HG03139 (cell line): ENCODE results near the gene FOXC1.

Experiments used
- ATAC-seq: cut with Tn5 transposase; IDR thresholded peaks from one replicate; pipeline ENCODE4 v1.9.1; 2021; ENCODE audit not compliant: unreplicated experiment

The FOXC1 gene

GRCh38 chr6:1609648-1610496 is at the start of gene FOXC1:
FOXC1 (plus strand) TSS chr6:1609915; CDS start chr6:1610446, 531 bp downstream.
- no peak for ATAC-seq

GRCh38 chr6:1560281-1561058 is 49.2 kb upstream of the FOXC1 start:
- no peak for ATAC-seq

GRCh38 chr6:1561355-1561754 is 48.4 kb upstream of the FOXC1 start:
- no peak for ATAC-seq

- no peak for ATAC-seq
These were observed 47.4 kb upstream of the FOXC1 start for GRCh38 chr6:1562171-1562955.

GRCh38 chr6:1569377-1569776 is 40.3 kb upstream of the FOXC1 start:
- no peak for ATAC-seq

- no peak for ATAC-seq
These were observed 38.9 kb upstream of the FOXC1 start for GRCh38 chr6:1570848-1571247.

- no peak for ATAC-seq
These were observed 36.8 kb upstream of the FOXC1 start for GRCh38 chr6:1572892-1573291.

GRCh38 chr6:1574083-1574761 is 35.5 kb upstream of the FOXC1 start:
- ATAC-seq, result no peak

- ATAC-seq, result no peak
These were observed 34.9 kb upstream of the FOXC1 start for GRCh38 chr6:1574890-1575209.

- no peak for ATAC-seq
These were observed 34.3 kb upstream of the FOXC1 start for GRCh38 chr6:1575210-1576041.

- no peak for ATAC-seq
These were observed 33.5 kb upstream of the FOXC1 start for GRCh38 chr6:1576166-1576565.

- ATAC-seq, result no peak
These were observed 33.0 kb upstream of the FOXC1 start for GRCh38 chr6:1576711-1577110.

- no peak for ATAC-seq
These were observed 32.5 kb upstream of the FOXC1 start for GRCh38 chr6:1577146-1577680.

- ATAC-seq, result no peak
These were observed 31.6 kb upstream of the FOXC1 start for GRCh38 chr6:1577896-1578745.

GRCh38 chr6:1579096-1579495 is 30.6 kb upstream of the FOXC1 start:
- no peak for ATAC-seq

GRCh38 chr6:1580109-1580508 is 29.6 kb upstream of the FOXC1 start:
- no peak for ATAC-seq

- no peak for ATAC-seq
These were observed 29.1 kb upstream of the FOXC1 start for GRCh38 chr6:1580585-1580984.

- ATAC-seq, result no peak
These were observed 28.4 kb upstream of the FOXC1 start for GRCh38 chr6:1581120-1581991.
